SKM-1 (cell line): ENCODE results near the gene CREB3.
A peak's percentile ranks its signal among the peaks of the same experiment; 100 is the strongest.

Source experiments
- DNase-seq: peaks from one replicate; lab custom pipeline; 2025; ENCODE audit not compliant: unreplicated experiment; lab: John Stamatoyannopoulos, UW

The CREB3 gene

GRCh38 chr9:35771943-35772342 lies 39.5 kb downstream of the CREB3 start:
- no peak for DNase-seq

- peak; percentile 49 for DNase-seq
Observed at GRCh38 chr9:35774907-35775635, 42.6 kb downstream of the CREB3 start.

- DNase-seq = no peak
Observed at GRCh38 chr9:35776018-35776417, 43.6 kb downstream of the CREB3 start.

GRCh38 chr9:35778496-35778895 lies 46.0 kb downstream of the CREB3 start:
- DNase-seq = no peak

- DNase-seq = no peak
Observed at GRCh38 chr9:35781066-35781465, 48.6 kb downstream of the CREB3 start.

GRCh38 chr9:35783418-35783817 lies 51.0 kb downstream of the CREB3 start:
- no peak for DNase-seq
